ENCODE measurements around the gene RCAN3.

- no peak for TF ChIP-seq POLR2A (IDR thresholded peaks at IDR 0.05; ENCODE audit: low read depth, low read length)
- no peak for TF ChIP-seq MXI1 (IDR thresholded peaks at IDR 0.05; ENCODE audit: borderline replicate concordance, low read depth, low read length)
- TF ChIP-seq MAZ (IDR thresholded peaks at IDR 0.05; ENCODE audit: borderline replicate concordance, low read depth, low read length) = no peak
- TF ChIP-seq, protein P1, sequence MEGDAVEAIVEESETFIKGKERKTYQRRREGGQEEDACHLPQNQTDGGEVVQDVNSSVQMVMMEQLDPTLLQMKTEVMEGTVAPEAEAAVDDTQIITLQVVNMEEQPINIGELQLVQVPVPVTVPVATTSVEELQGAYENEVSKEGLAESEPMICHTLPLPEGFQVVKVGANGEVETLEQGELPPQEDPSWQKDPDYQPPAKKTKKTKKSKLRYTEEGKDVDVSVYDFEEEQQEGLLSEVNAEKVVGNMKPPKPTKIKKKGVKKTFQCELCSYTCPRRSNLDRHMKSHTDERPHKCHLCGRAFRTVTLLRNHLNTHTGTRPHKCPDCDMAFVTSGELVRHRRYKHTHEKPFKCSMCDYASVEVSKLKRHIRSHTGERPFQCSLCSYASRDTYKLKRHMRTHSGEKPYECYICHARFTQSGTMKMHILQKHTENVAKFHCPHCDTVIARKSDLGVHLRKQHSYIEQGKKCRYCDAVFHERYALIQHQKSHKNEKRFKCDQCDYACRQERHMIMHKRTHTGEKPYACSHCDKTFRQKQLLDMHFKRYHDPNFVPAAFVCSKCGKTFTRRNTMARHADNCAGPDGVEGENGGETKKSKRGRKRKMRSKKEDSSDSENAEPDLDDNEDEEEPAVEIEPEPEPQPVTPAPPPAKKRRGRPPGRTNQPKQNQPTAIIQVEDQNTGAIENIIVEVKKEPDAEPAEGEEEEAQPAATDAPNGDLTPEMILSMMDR (conservative IDR thresholded peaks at IDR 0.05; ENCODE audit: low read depth, low read length) = no peak
- no peak for TF ChIP-seq RAD21 (IDR thresholded peaks at IDR 0.05; ENCODE audit: low read length)
- no peak for TF ChIP-seq CEBPB (IDR thresholded peaks at IDR 0.05; ENCODE audit: low read depth, low read length)
- no peak for TF ChIP-seq MAFK (IDR thresholded peaks at IDR 0.05; ENCODE audit: low read depth, low read length)
- no peak for TF ChIP-seq RCOR1 (IDR thresholded peaks at IDR 0.05; ENCODE audit: insufficient replicate concordance, low read length)
- TF ChIP-seq ELK1 (IDR thresholded peaks at IDR 0.05; ENCODE audit: borderline replicate concordance, low read depth, low read length) = no peak
- TF ChIP-seq NFE2L2 (IDR thresholded peaks at IDR 0.05; ENCODE audit: low read depth, low read length) = no peak
- TF ChIP-seq CHD1 (IDR thresholded peaks at IDR 0.05; ENCODE audit: low read depth, low read length) = no peak
- TF ChIP-seq RFX5 (IDR thresholded peaks at IDR 0.05; ENCODE audit: low read depth, low read length) = no peak
- TF ChIP-seq SMC3 (IDR thresholded peaks at IDR 0.05; ENCODE audit: low read depth, low read length) = no peak
- TF ChIP-seq, protein P2, sequence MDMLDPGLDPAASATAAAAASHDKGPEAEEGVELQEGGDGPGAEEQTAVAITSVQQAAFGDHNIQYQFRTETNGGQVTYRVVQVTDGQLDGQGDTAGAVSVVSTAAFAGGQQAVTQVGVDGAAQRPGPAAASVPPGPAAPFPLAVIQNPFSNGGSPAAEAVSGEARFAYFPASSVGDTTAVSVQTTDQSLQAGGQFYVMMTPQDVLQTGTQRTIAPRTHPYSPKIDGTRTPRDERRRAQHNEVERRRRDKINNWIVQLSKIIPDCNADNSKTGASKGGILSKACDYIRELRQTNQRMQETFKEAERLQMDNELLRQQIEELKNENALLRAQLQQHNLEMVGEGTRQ (IDR thresholded peaks at IDR 0.05; ENCODE audit: low read depth, low read length) = no peak
Observed at GRCh38 chr1:24463776-24464735, 38.6 kb upstream of the RCAN3 start.

Data from IMR-90 (cell line).